Measurements from ENCODE around the gene CBX6.

The CBX6 gene

DNA sequence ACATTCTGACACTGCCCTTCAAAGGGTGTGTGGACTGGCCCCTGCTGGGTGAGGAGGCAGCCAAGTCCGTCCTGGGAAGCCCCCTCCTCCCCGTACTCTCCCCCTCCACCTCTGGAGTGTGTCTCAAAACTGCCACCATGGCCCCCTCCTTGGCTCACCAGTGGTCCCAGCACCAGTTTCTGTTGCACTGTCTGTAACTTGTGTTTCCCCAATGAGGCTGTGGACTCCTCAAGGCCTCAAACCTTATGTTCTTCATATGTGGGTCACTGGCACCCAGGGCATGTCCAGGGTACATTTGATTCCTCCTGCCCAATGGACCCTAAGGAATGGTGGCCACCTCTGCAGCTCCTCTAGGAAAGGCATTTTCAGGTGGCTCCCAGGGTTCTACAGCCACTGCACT lies 21.6 kb downstream of the CBX6 start:
- no peak for TF ChIP-seq Cebpa-rat (IDR thresholded peaks at IDR 0.05)
- no peak overlapping the region for H3K4me3 ChIP-seq

DNA sequence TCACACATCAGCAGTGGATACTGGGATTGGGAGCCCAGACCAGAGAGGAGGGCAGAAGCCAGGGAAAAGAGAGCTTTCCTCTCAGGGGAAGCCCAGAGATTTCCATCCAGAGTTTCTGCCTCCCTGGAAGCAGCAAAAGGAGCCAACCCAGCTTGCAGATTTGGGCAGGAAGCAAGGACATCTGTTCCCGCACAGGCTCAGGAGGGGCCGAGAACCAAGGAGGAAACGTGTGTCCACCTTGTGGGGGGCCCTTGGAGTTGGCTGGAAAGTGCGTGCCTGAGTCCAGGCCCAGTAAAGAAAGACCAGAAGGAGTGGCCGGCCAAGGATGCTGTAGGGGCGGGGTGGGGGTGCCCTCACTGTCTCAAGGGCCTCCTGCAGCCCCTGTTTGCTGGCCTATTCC lies 22.2 kb downstream of the CBX6 start:
- H4K20me1 ChIP-seq = peaks cover 0 to 5% (median 0%) of the 10 kb centered on the region in 11 experiments; a peak in 2 of 22 replicates
- no peaks in the 10 kb centered on the region for H3K9me3 ChIP-seq (replicated peaks in 1 of 11)
- H3K4me1 ChIP-seq = peaks cover 0 to 13% (median 0%) of the 10 kb centered on the region in 10 experiments; a peak in 5 of 20 replicates
- H3K27me3 ChIP-seq = peaks cover 0 to 13% (median 0%) of the 10 kb centered on the region in 11 experiments; a peak in 8 of 22 replicates
- H3K4me3 ChIP-seq = no peak overlapping the region
- H3K4me2 ChIP-seq = no peak overlapping the region
- H3K27ac ChIP-seq = no peak overlapping the region
- no peak overlapping the region for H3K9ac ChIP-seq
- H3K36me3 ChIP-seq = no peaks in the 10 kb centered on the region
- no peak for TF ChIP-seq Cebpa-rat (IDR thresholded peaks at IDR 0.05)

More for the DNA sequence above, 21.6 kb downstream of the CBX6 start:
- peaks cover 0 to 10% (median 0%) of the 10 kb centered on the region in 10 experiments; a peak in 4 of 20 replicates for H3K4me1 ChIP-seq
- H4K20me1 ChIP-seq = peaks cover 0 to 5% (median 0%) of the 10 kb centered on the region in 11 experiments; a peak in 2 of 22 replicates
- no peak overlapping the region for H3K9ac ChIP-seq
- no peak overlapping the region for H3K27ac ChIP-seq
- peaks cover 0 to 8% (median 0%) of the 10 kb centered on the region in 11 experiments; a peak in 1 of 22 replicates for H3K27me3 ChIP-seq
- no peak overlapping the region for H3K4me2 ChIP-seq
- no peaks in the 10 kb centered on the region for H3K36me3 ChIP-seq
- H3K9me3 ChIP-seq (replicated peaks in 1 of 11) = no peaks in the 10 kb centered on the region

DNA sequence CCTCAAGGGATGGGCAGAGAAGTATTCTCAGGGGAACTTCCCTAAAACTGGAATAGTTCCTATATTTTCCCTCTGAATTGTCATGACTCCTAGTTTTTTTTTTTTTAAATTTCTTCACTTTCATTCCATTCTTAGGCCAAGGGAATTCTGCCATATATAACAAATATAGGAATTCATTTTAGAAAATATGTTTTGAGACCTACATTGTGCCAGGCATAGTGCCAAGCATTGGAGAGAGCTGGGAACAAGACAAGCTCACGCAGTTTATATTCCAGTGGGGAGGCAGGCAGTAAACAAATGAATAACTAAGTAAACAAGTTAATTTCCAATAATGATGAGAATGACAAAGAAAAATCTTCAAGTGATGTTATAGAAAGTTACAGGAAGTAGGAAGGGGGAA lies 25.6 kb downstream of the CBX6 start:
- H3K4me2 ChIP-seq = no peak overlapping the region
- no peaks in the 10 kb centered on the region for H3K36me3 ChIP-seq
- no peak overlapping the region for H3K4me3 ChIP-seq
- no peaks in the 10 kb centered on the region for H3K9me3 ChIP-seq (replicated peaks in 1 of 11)
- H3K27ac ChIP-seq = no peak overlapping the region
- H3K27me3 ChIP-seq = peaks cover 0 to 21% (median 8%) of the 10 kb centered on the region in 11 experiments; a peak in 14 of 22 replicates
- no peak for TF ChIP-seq Cebpa-rat (IDR thresholded peaks at IDR 0.05)
- no peak overlapping the region for H3K9ac ChIP-seq
- peaks cover 18 to 33% (median 25%) of the 10 kb centered on the region in 10 experiments for H3K4me1 ChIP-seq
- H4K20me1 ChIP-seq = peaks cover 0 to 22% (median 16%) of the 10 kb centered on the region in 11 experiments; a peak in 16 of 22 replicates

DNA sequence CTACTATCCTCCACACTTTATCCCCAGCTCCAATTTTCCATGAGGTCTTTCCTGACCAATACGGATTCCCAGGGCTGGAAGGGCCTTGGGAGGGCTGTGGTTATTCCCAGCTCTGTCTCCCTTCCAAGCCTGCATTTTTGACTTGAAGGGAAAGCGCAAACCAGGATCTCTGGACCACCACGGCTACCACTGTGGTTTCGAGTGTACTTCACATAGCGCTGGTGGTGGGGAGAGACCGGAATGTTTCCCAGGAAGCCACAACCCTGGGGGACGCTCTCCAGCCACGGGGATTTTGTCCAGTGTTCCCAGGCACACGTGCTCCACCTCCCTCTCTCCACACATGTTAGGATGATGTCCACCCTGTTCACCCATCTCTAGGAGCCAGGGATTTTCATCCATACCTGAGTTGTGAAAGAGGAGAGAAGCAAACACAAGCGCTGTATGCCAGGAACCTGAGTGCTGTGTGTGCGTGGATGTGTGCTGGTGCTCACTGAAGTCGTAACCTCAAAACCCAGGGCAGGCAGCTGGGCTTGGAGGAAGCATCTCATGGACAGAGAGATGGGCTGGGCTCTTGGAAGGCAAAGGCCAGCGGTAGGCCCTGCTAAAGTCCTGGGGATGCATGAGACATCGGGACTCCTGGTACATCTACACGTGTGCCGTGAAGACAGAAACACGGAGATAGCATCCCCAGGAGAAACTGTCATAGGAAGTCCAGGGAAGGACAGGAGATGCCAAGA lies 26.8 kb downstream of the CBX6 start:
- Histone ChIP-seq H4K20me1 (peaks cover 0 to 33% (median 28%) of the 10 kb centered on the region in 11 experiments; a peak in 16 of 22 replicates), H3K27ac (no peak overlapping the region), H3K9ac (no peak overlapping the region), H3K27me3 (peaks cover 0 to 21% (median 8%) of the 10 kb centered on the region in 11 experiments; a peak in 14 of 22 replicates), H3K36me3 (no peaks in the 10 kb centered on the region), H3K4me2 (peak overlapping the region in 4 of 11 experiments; percentile 92 to 95 (median 94); a peak in 6 of 22 replicates), H3K9me3 (replicated peaks in 1 of 11) (no peaks in the 10 kb centered on the region), H3K4me3 (no peak overlapping the region), H3K4me1 (peaks cover 29 to 42% (median 35%) of the 10 kb centered on the region in 10 experiments)
- TF ChIP-seq Cebpa-rat (IDR thresholded peaks at IDR 0.05) = no peak

DNA sequence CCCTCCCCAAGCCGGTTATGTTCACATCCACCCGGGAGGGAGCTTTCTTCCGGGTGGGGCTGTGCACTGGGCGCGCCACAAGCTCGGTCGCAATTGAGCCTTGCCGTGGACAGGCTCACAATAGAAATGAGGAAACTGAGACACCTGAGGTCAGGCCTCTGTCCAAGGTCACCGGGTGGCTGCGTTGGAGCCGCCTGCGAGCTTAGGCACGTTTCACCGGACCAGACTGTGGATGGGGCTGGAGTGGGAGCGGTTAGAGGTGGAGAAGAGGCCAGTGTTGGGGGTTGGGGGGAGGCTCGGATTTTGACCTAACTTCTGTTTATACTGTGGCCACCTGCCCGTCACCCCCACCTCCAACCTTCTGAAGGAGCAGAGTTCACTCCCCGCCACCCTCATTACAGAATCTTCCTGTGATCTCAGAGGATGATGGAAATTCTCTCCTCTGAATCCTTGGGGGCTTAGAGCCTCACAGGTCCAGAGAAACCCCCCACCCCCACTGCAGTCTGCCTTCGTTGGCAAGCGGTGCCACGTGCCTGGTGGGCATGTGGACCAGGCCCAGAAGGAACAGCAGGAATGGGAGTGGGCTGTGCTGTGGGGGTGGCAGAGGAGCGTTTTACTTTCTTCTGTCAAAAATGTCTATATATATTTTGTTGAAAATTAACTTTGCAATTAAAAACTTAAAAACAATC lies 27.6 kb downstream of the CBX6 start:
- peaks cover 0 to 37% (median 31%) of the 10 kb centered on the region in 11 experiments; a peak in 16 of 22 replicates for H4K20me1 ChIP-seq
- peaks cover 29 to 49% (median 41%) of the 10 kb centered on the region in 10 experiments for H3K4me1 ChIP-seq
- no peaks in the 10 kb centered on the region for H3K36me3 ChIP-seq
- TF ChIP-seq Cebpa-rat (IDR thresholded peaks at IDR 0.05) = no peak
- H3K27me3 ChIP-seq = peaks cover 0 to 19% (median 8%) of the 10 kb centered on the region in 11 experiments; a peak in 14 of 22 replicates
- H3K9ac ChIP-seq = peak overlapping the region; percentile 76 to 86 (median 82)
- H3K4me2 ChIP-seq = peak overlapping the region; percentile 84 to 99 (median 94)
- no peaks in the 10 kb centered on the region for H3K9me3 ChIP-seq (replicated peaks in 1 of 11)
- peak overlapping the region in 10 of 11 experiments; percentile 64 to 83 (median 75); a peak in 18 of 22 replicates for H3K27ac ChIP-seq
- peak overlapping the region; percentile 65 to 80 (median 70) for H3K4me3 ChIP-seq

DNA sequence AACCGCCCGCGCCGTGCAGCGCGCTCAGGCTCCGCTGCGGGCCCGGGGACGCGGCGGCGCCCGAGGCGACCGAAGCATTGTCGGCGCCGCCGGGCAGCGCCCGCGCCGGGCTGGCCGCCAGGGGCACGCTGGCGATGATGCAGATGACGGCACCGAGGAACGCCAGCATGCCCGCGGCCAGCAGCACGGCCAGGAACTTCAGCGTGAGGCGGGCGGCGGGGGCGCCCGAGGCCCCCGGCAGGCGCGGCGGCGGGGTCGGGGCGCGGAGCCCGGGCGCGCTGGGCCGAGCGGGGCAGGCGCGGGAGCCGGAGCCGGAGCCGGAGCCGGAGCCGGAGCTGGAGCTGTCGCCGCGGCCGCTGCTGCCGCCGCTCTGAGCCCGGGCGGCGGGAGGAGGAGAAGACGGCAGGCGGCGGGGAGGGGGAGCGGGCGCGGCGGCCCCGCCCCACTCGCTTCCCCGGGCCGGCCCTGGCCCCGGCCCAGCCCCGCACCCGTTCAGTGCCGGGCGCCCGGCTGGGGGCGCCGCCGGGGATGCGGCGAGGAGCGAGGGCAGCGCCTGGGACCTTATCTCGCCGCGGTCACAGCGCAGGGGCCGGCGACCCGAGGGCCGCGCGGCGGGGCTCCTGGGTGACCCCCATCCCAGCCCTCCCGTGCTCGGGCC lies 28.2 kb downstream of the CBX6 start, which contains the start of gene NPTXR:
Gene NPTXR (minus strand): TSS at position 372 of the 658 bp plus-strand sequence.
- Histone ChIP-seq H3K27ac (peak within 1 kb of the TSS; percentile 34 to 83 (median 74); a peak in 21 of 22 replicates), H3K36me3 (no peaks in the 10 kb centered on the region), H3K4me1 (peaks cover 29 to 55% (median 47%) of the 10 kb centered on the region in 10 experiments), H3K27me3 (peaks cover 0 to 19% (median 8%) of the 10 kb centered on the region in 11 experiments; a peak in 14 of 22 replicates), H3K4me3 (peak within 1 kb of the TSS; percentile 65 to 80 (median 70)), H3K4me2 (peak within 1 kb of the TSS; percentile 84 to 99 (median 94)), H4K20me1 (peaks cover 0 to 37% (median 31%) of the 10 kb centered on the region in 11 experiments; a peak in 16 of 22 replicates), H3K9me3 (replicated peaks in 1 of 11) (no peaks in the 10 kb centered on the region), H3K9ac (peak within 1 kb of the TSS; percentile 76 to 86 (median 82))
- no peak for TF ChIP-seq Cebpa-rat (IDR thresholded peaks at IDR 0.05)

DNA sequence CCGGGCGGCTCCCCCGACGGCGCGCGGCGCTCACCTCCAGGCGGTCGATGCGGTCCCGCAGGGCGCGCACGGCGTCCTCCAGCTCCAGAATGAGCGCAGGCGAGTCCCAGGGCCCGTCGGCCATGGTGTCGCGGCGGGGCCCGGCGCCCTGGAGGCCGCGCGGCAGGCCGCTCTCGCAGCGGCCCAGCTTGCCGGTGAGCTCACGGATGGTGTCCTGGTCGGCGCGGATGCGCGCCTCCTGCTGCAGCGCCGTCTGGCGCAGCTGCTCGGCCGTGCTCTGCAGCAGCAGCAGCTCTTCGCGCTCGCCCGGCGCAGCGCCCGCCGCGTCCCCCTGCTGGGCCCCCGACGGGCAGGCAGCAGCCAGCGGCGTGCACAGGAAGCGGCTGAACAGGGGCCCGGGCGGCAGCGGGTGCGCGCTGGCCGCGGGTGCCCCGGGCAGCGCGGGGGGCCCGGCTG lies 28.8 kb downstream of the CBX6 start:
- Histone ChIP-seq H3K36me3 (no peaks in the 10 kb centered on the region), H3K27me3 (peaks cover 0 to 19% (median 8%) of the 10 kb centered on the region in 11 experiments; a peak in 14 of 22 replicates), H3K9ac (peak overlapping the region; percentile 76 to 86 (median 82)), H4K20me1 (peaks cover 0 to 37% (median 31%) of the 10 kb centered on the region in 11 experiments; a peak in 16 of 22 replicates), H3K4me3 (peak overlapping the region; percentile 65 to 80 (median 70)), H3K9me3 (replicated peaks in 1 of 11) (no peaks in the 10 kb centered on the region), H3K4me1 (peaks cover 29 to 61% (median 52%) of the 10 kb centered on the region in 10 experiments), H3K27ac (peak overlapping the region; percentile 34 to 83 (median 74); a peak in 21 of 22 replicates), H3K4me2 (peak overlapping the region; percentile 84 to 99 (median 94))
- TF ChIP-seq Cebpa-rat (IDR thresholded peaks at IDR 0.05) = no peak

Measured in BLaER1 treated with 17β-estradiol and CSF1 and Interleukin-3, amounts not matched to agents 10 nM and 100 nM (cell line).